ENCODE results near the gene COL1A2.

Gene COL1A2

GRCh38 chr7:94431176-94431575 is 36.5 kb downstream of the COL1A2 start:
- no peaks in the 10 kb centered on the region for H3K27me3 ChIP-seq (ENCODE audit: control insufficient read depth in 3 of 3, insufficient read depth in 3 of 3, low read depth in 1 of 3, low read length in 3 of 3)
- H2AK5ac ChIP-seq (ENCODE audit: low read depth, low read length) = no peak overlapping the region
- H2BK5ac ChIP-seq (ENCODE audit: low read length) = no peak overlapping the region
- no peak for DNase-seq (ENCODE audit: low spot score)
- H3K4ac ChIP-seq (ENCODE audit: low read length) = no peak overlapping the region
- H3K4me2 ChIP-seq (ENCODE audit: insufficient read depth, low read length, poor library complexity, severe bottlenecking) = no peak overlapping the region
- H3K4me1 ChIP-seq (ENCODE audit: control insufficient read depth in 2 of 2, insufficient read depth in 1 of 2, low read depth in 1 of 2, low read length in 2 of 2) = no peaks in the 10 kb centered on the region
- H3K4me3 ChIP-seq (ENCODE audit: low read length in 2 of 2) = no peak overlapping the region
- no peak overlapping the region for H2AFZ ChIP-seq (ENCODE audit: low read length)
- no peaks in the 10 kb centered on the region for H3K9me3 ChIP-seq (replicated peaks in 1 of 2; ENCODE audit: control insufficient read depth in 2 of 2, insufficient read depth in 1 of 2, low read depth in 1 of 2, low read length in 2 of 2)
- no peaks in the 10 kb centered on the region for H3K79me1 ChIP-seq (ENCODE audit: low read depth, low read length)
- H2BK12ac ChIP-seq (ENCODE audit: low read length) = no peak overlapping the region
- H4K91ac ChIP-seq (ENCODE audit: low read depth, low read length, poor library complexity) = no peak overlapping the region
- no peak overlapping the region for H3K9ac ChIP-seq (ENCODE audit: low read depth, low read length, poor library complexity)
- WGBS, 2 donors (ENCODE audit: extremely low coverage in 2 of 2, insufficient read length in 2 of 2, insufficient replicate concordance in 1 of 2) = no CpG with 5 or more reads among the region's 1 CpG
- no peak overlapping the region for H3K18ac ChIP-seq (ENCODE audit: low read length)
- no peak overlapping the region for H2BK15ac ChIP-seq (ENCODE audit: low read length)
- no peak overlapping the region for H3K27ac ChIP-seq (replicated peaks; ENCODE audit: low read length)
- no peak overlapping the region for H2BK120ac ChIP-seq (ENCODE audit: low read depth, low read length)
- H4K8ac ChIP-seq (ENCODE audit: low read depth, low read length) = no peak overlapping the region
- no peak overlapping the region for H3K23ac ChIP-seq (ENCODE audit: low read depth, low read length, poor library complexity)
- H3K14ac ChIP-seq (ENCODE audit: low read length) = no peak overlapping the region
- peaks cover 0 to 5% of the 10 kb centered on the region in 2 donors for H3K36me3 ChIP-seq (replicated peaks in 1 of 2; ENCODE audit: control insufficient read depth in 2 of 2, insufficient read depth in 2 of 2, low read length in 2 of 2)

- no peaks in the 10 kb centered on the region for H3K9me3 ChIP-seq (replicated peaks in 1 of 2; ENCODE audit: control insufficient read depth in 2 of 2, insufficient read depth in 1 of 2, low read depth in 1 of 2, low read length in 2 of 2)
- no peak overlapping the region for H2BK120ac ChIP-seq (ENCODE audit: low read depth, low read length)
- H3K4ac ChIP-seq (ENCODE audit: low read length) = no peak overlapping the region
- no peak overlapping the region for H2AK5ac ChIP-seq (ENCODE audit: low read depth, low read length)
- H2BK12ac ChIP-seq (ENCODE audit: low read length) = no peak overlapping the region
- H3K36me3 ChIP-seq (replicated peaks in 1 of 2; ENCODE audit: control insufficient read depth in 2 of 2, insufficient read depth in 2 of 2, low read length in 2 of 2) = peaks cover 0 to 3% of the 10 kb centered on the region in 2 donors
- no peak overlapping the region for H4K8ac ChIP-seq (ENCODE audit: low read depth, low read length)
- no peak overlapping the region for H2BK5ac ChIP-seq (ENCODE audit: low read length)
- H4K91ac ChIP-seq (ENCODE audit: low read depth, low read length, poor library complexity) = no peak overlapping the region
- H3K27me3 ChIP-seq (ENCODE audit: control insufficient read depth in 3 of 3, insufficient read depth in 3 of 3, low read depth in 1 of 3, low read length in 3 of 3) = no peaks in the 10 kb centered on the region
- no peak for DNase-seq (ENCODE audit: low spot score)
- no peak overlapping the region for H3K9ac ChIP-seq (ENCODE audit: low read depth, low read length, poor library complexity)
- no peak overlapping the region for H2BK15ac ChIP-seq (ENCODE audit: low read length)
- WGBS, 2 donors (ENCODE audit: extremely low coverage in 2 of 2, insufficient read length in 2 of 2, insufficient replicate concordance in 1 of 2) = no CpG with 5 or more reads among the region's 3 CpGs
- no peak overlapping the region for H3K23ac ChIP-seq (ENCODE audit: low read depth, low read length, poor library complexity)
- no peak overlapping the region for H3K4me2 ChIP-seq (ENCODE audit: insufficient read depth, low read length, poor library complexity, severe bottlenecking)
- H3K14ac ChIP-seq (ENCODE audit: low read length) = no peak overlapping the region
- H3K4me3 ChIP-seq (ENCODE audit: low read length in 2 of 2) = no peak overlapping the region
- no peak overlapping the region for H3K18ac ChIP-seq (ENCODE audit: low read length)
- H3K4me1 ChIP-seq (ENCODE audit: control insufficient read depth in 2 of 2, insufficient read depth in 1 of 2, low read depth in 1 of 2, low read length in 2 of 2) = no peaks in the 10 kb centered on the region
- H3K79me1 ChIP-seq (ENCODE audit: low read depth, low read length) = no peaks in the 10 kb centered on the region
- H2AFZ ChIP-seq (ENCODE audit: low read length) = no peak overlapping the region
- no peak overlapping the region for H3K27ac ChIP-seq (replicated peaks; ENCODE audit: low read length)
Observed at GRCh38 chr7:94431619-94432280, 37.1 kb downstream of the COL1A2 start.

- H2BK15ac ChIP-seq (ENCODE audit: low read length) = no peak overlapping the region
- no peaks in the 10 kb centered on the region for H3K9me3 ChIP-seq (replicated peaks in 1 of 2; ENCODE audit: control insufficient read depth in 2 of 2, insufficient read depth in 1 of 2, low read depth in 1 of 2, low read length in 2 of 2)
- H3K4ac ChIP-seq (ENCODE audit: low read length) = no peak overlapping the region
- no peak for DNase-seq (ENCODE audit: low spot score)
- no CpG with 5 or more reads among the region's 2 CpGs for WGBS, 2 donors (ENCODE audit: extremely low coverage in 2 of 2, insufficient read length in 2 of 2, insufficient replicate concordance in 1 of 2)
- no peaks in the 10 kb centered on the region for H3K79me1 ChIP-seq (ENCODE audit: low read depth, low read length)
- H2BK5ac ChIP-seq (ENCODE audit: low read length) = no peak overlapping the region
- H3K23ac ChIP-seq (ENCODE audit: low read depth, low read length, poor library complexity) = no peak overlapping the region
- H4K91ac ChIP-seq (ENCODE audit: low read depth, low read length, poor library complexity) = no peak overlapping the region
- no peak overlapping the region for H3K9ac ChIP-seq (ENCODE audit: low read depth, low read length, poor library complexity)
- H3K27me3 ChIP-seq (ENCODE audit: control insufficient read depth in 3 of 3, insufficient read depth in 3 of 3, low read depth in 1 of 3, low read length in 3 of 3) = no peaks in the 10 kb centered on the region
- H4K8ac ChIP-seq (ENCODE audit: low read depth, low read length) = no peak overlapping the region
- no peak overlapping the region for H3K4me2 ChIP-seq (ENCODE audit: insufficient read depth, low read length, poor library complexity, severe bottlenecking)
- peaks cover 0 to 3% of the 10 kb centered on the region in 2 donors for H3K36me3 ChIP-seq (replicated peaks in 1 of 2; ENCODE audit: control insufficient read depth in 2 of 2, insufficient read depth in 2 of 2, low read length in 2 of 2)
- no peak overlapping the region for H3K14ac ChIP-seq (ENCODE audit: low read length)
- H3K18ac ChIP-seq (ENCODE audit: low read length) = no peak overlapping the region
- no peak overlapping the region for H2BK12ac ChIP-seq (ENCODE audit: low read length)
- no peak overlapping the region for H2AFZ ChIP-seq (ENCODE audit: low read length)
- no peak overlapping the region for H3K27ac ChIP-seq (replicated peaks; ENCODE audit: low read length)
- H3K4me1 ChIP-seq (ENCODE audit: control insufficient read depth in 2 of 2, insufficient read depth in 1 of 2, low read depth in 1 of 2, low read length in 2 of 2) = no peaks in the 10 kb centered on the region
- no peak overlapping the region for H2BK120ac ChIP-seq (ENCODE audit: low read depth, low read length)
- no peak overlapping the region for H2AK5ac ChIP-seq (ENCODE audit: low read depth, low read length)
- H3K4me3 ChIP-seq (ENCODE audit: low read length in 2 of 2) = no peak overlapping the region
Observed at GRCh38 chr7:94432281-94432670, 37.6 kb downstream of the COL1A2 start.

DNA sequence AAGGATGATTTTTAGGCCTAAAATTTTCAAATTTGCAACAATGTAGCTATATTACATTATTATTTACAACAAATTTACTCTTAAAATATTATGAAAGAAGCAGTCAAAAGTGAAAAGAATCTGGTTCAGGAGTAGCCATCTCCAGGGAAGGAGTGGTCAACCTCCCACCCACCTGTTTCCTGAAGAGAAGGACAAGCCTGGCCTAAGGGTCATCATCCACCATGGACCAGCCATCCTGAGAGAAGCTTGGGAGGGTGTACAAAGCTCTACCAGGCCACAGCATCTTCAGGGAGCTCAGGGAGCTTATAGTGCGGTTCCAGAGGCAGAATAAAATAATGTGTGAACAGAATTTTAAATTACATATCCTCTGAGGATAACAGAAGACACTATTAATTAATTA is 38.1 kb downstream of the COL1A2 start:
- Histone ChIP-seq H3K23ac (ENCODE audit: low read depth, low read length, poor library complexity) (no peak overlapping the region), H3K4me2 (ENCODE audit: insufficient read depth, low read length, poor library complexity, severe bottlenecking) (no peak overlapping the region), H3K27ac (replicated peaks; ENCODE audit: low read length) (no peak overlapping the region), H4K8ac (ENCODE audit: low read depth, low read length) (no peak overlapping the region), H3K36me3 (replicated peaks in 1 of 2; ENCODE audit: control insufficient read depth in 2 of 2, insufficient read depth in 2 of 2, low read length in 2 of 2) (peaks cover 0 to 3% of the 10 kb centered on the region in 2 donors), H3K9ac (ENCODE audit: low read depth, low read length, poor library complexity) (no peak overlapping the region), H2AFZ (ENCODE audit: low read length) (no peak overlapping the region), H3K9me3 (replicated peaks in 1 of 2; ENCODE audit: control insufficient read depth in 2 of 2, insufficient read depth in 1 of 2, low read depth in 1 of 2, low read length in 2 of 2) (no peaks in the 10 kb centered on the region), H2BK12ac (ENCODE audit: low read length) (no peak overlapping the region), H2AK5ac (ENCODE audit: low read depth, low read length) (no peak overlapping the region), H3K4me3 (ENCODE audit: low read length in 2 of 2) (no peak overlapping the region), H3K4me1 (ENCODE audit: control insufficient read depth in 2 of 2, insufficient read depth in 1 of 2, low read depth in 1 of 2, low read length in 2 of 2) (no peaks in the 10 kb centered on the region), H3K79me1 (ENCODE audit: low read depth, low read length) (no peaks in the 10 kb centered on the region), H2BK5ac (ENCODE audit: low read length) (no peak overlapping the region), H2BK15ac (ENCODE audit: low read length) (no peak overlapping the region), H2BK120ac (ENCODE audit: low read depth, low read length) (no peak overlapping the region), H3K18ac (ENCODE audit: low read length) (no peak overlapping the region), H3K14ac (ENCODE audit: low read length) (no peak overlapping the region), H4K91ac (ENCODE audit: low read depth, low read length, poor library complexity) (no peak overlapping the region), H3K4ac (ENCODE audit: low read length) (no peak overlapping the region), H3K27me3 (ENCODE audit: control insufficient read depth in 3 of 3, insufficient read depth in 3 of 3, low read depth in 1 of 3, low read length in 3 of 3) (no peaks in the 10 kb centered on the region)
- no peak for DNase-seq (ENCODE audit: low spot score)
- no CpG with 5 or more reads among the region's 1 CpG for WGBS, 2 donors (ENCODE audit: extremely low coverage in 2 of 2, insufficient read length in 2 of 2, insufficient replicate concordance in 1 of 2)

All from neuronal stem cell (in vitro differentiated cells).